HCT116 (cell line): Measurements from ENCODE around the gene FHIT. TPM values are rescaled to one million over a fixed set of nuclear protein-coding genes. Genes with fewer than 3 reads are reported as not detected.

Source experiments
- ATAC-seq: fragments of 200-7000 bp; cut with Tn5 transposase; 2 replicates; pipeline ENCODE4 v1.9.1; 2020; ENCODE audit warnings: mild to moderate bottlenecking, moderate library complexity
- BruUV-seq: library from RNA; stranded (reverse); fragments of 400-500 nt; replicated peaks from 2 replicates; lab custom pipeline; 2021; lab: Mats Ljungman, UMichigan
- CTCF ChIA-PET: fragments of 300-600 bp; sonication (Branson Sonifier 250); formaldehyde crosslinking; loops from one replicate; lab custom pipeline; 2021; ENCODE audit warnings: antibody characterized with exemption; lab: Charles Lee
- POLR2A ChIA-PET: fragments of 300-600, 350-600 bp; sonication (Branson Sonifier 250); formaldehyde crosslinking; loops from one replicate; lab custom pipeline; 2021; ENCODE audit warnings: antibody characterized with exemption; lab: Charles Lee
- RAD21 ChIA-PET, 2 experiments: fragments of 300-600 bp; sonication (Branson Sonifier 250); formaldehyde crosslinking; loops; one replicate each; lab custom pipeline; 2023; ENCODE audit warnings: low total read pairs in 2 of 2; ENCODE audit not compliant: uncharacterized antibody in 2 of 2, unreplicated experiment in 2 of 2, low non-redundant PET in 1 of 2; lab: Charles Lee
- DNase-seq: peaks from one replicate; pipeline ENCODE4 v3.0.0-alpha.2; 2010; ENCODE audit warnings: low read depth, low spot score
- H2AFZ ChIP-seq: fragments of 200-600 bp; shearing (Covaris generic), sonication (generic); 2 replicates; pipeline ENCODE4 v1.6.1; 2017; ENCODE audit warnings: low read depth, mixed run types, mixed read lengths, antibody characterized with exemption, low read length; ENCODE audit not compliant: poor library complexity, severe bottlenecking
- H3K27ac ChIP-seq: 2 replicates; pipeline ENCODE4 v1.5.1; 2012; ENCODE audit warnings: low read depth, low read length
- H3K27me3 ChIP-seq: fragments of 200-600 bp; sonication (generic); 2 replicates; pipeline ENCODE4 v1.6.1; 2016; ENCODE audit warnings: mixed run types, low read length, mixed read lengths; ENCODE audit not compliant: insufficient read depth
- H3K36me3 ChIP-seq, 2 experiments: fragments of 200-500 bp in 1 of 2; fragments of 200-600 bp in 1 of 2; sonication (Bioruptor generic) in 1 of 2; sonication (generic) in 1 of 2; 2 replicates each; pipeline versions ENCODE4 v1.5.1 to v1.6.1; 2014 to 2016; ENCODE audit warnings: low read length in 2 of 2, inconsistent platforms in 1 of 2, mixed read lengths in 1 of 2, mixed run types in 1 of 2; ENCODE audit not compliant: insufficient read depth in 2 of 2, control insufficient read depth in 1 of 2
- H3K4me1 ChIP-seq, 2 experiments: fragments of 200-600 bp in 1 of 2; sonication (generic) in 1 of 2; 2 replicates each; pipeline versions ENCODE4 v1.5.1 to v1.6.1; 2012 to 2017; ENCODE audit warnings: low read length in 2 of 2, inconsistent platforms in 1 of 2, mild to moderate bottlenecking in 1 of 2, mixed read lengths in 1 of 2, mixed run types in 1 of 2, moderate library complexity in 1 of 2; ENCODE audit not compliant: insufficient read depth in 2 of 2, control insufficient read depth in 1 of 2
- H3K4me2 ChIP-seq: fragments of 200-600 bp; sonication (generic); 2 replicates; pipeline ENCODE4 v1.6.1; 2017; ENCODE audit warnings: mixed run types, low read length, mixed read lengths
- H3K4me3 ChIP-seq, 2 experiments: fragments of 200-600 bp in 1 of 2; sonication (generic) in 1 of 2; replicated peaks in 1 of 2; 2 replicates each; pipeline ENCODE4 v1.5.1; 2011 to 2016; ENCODE audit warnings: low read length in 2 of 2, control low read depth in 1 of 2, low read depth in 1 of 2, mild to moderate bottlenecking in 1 of 2, mixed read lengths in 1 of 2, mixed run types in 1 of 2
- H3K79me2 ChIP-seq: fragments of 200-600 bp; sonication (generic); 2 replicates; pipeline ENCODE4 v1.6.1; 2017; ENCODE audit warnings: mild to moderate bottlenecking, mixed run types, low read length, moderate library complexity, mixed read lengths; ENCODE audit not compliant: insufficient read depth
- H3K9ac ChIP-seq: fragments of 200-600 bp; sonication (generic); 2 replicates; pipeline ENCODE4 v1.6.1; 2016; ENCODE audit warnings: low read length, mixed read lengths
- H3K9me2 ChIP-seq: fragments of 200-600 bp; sonication (generic), shearing (Covaris generic); 2 replicates; pipeline ENCODE4 v1.6.1; 2017; ENCODE audit warnings: mixed run types, mild to moderate bottlenecking, moderate library complexity; ENCODE audit not compliant: insufficient read depth
- H3K9me3 ChIP-seq, 2 experiments: fragments of 200-500 bp in 1 of 2; fragments of 200-600 bp in 1 of 2; sonication (Bioruptor generic) in 1 of 2; sonication (generic) in 1 of 2; 2 replicates each; pipeline ENCODE4 v1.6.1; 2014 to 2017; ENCODE audit warnings: low read length in 2 of 2, mixed read lengths in 2 of 2, inconsistent platforms in 1 of 2, low read depth in 1 of 2, mild to moderate bottlenecking in 1 of 2, mixed run types in 1 of 2, moderate library complexity in 1 of 2; ENCODE audit not compliant: control insufficient read depth in 1 of 2, insufficient read depth in 1 of 2
- H4K20me1 ChIP-seq: fragments of 200-600 bp; sonication (generic), shearing (Covaris generic); 2 replicates; pipeline ENCODE4 v1.6.1; 2017; ENCODE audit warnings: mixed run types, mild to moderate bottlenecking, moderate library complexity; ENCODE audit not compliant: insufficient read depth
- CEBPB ChIP-seq: IDR thresholded peaks from 2 replicates; pipeline ENCODE4 v1.6.1; 2012; ENCODE audit warnings: low read depth
- ELF1 ChIP-seq: IDR thresholded peaks from 2 replicates; pipeline ENCODE4 v1.6.1; 2012; ENCODE audit warnings: low read depth, borderline replicate concordance
- EZH2 ChIP-seq: fragments of 200-600 bp; sonication (generic); IDR thresholded peaks from 2 replicates; pipeline ENCODE4 v1.6.1; 2017; ENCODE audit warnings: antibody characterized with exemption, mixed run types
- EZH2phosphoT487 ChIP-seq: fragments of 200-600 bp; IDR thresholded peaks from 2 replicates; pipeline ENCODE4 v1.6.1; 2018; ENCODE audit warnings: antibody characterized with exemption, borderline replicate concordance
- FOSL1 ChIP-seq: IDR thresholded peaks from 2 replicates; pipeline ENCODE4 v1.6.1; 2012; ENCODE audit warnings: low read depth
- POLR2A ChIP-seq: IDR thresholded peaks from 2 replicates; pipeline ENCODE4 v1.7.0; 2011; ENCODE audit warnings: borderline replicate concordance; ENCODE audit not compliant: insufficient read depth, insufficient read length; ENCODE audit errors: extremely low read depth
- POLR2AphosphoS5 ChIP-seq: IDR thresholded peaks from 2 replicates; pipeline ENCODE4 v1.6.1; 2011; ENCODE audit warnings: mild to moderate bottlenecking, low read depth, low read length, moderate library complexity
- RAD21 ChIP-seq: IDR thresholded peaks from 2 replicates; pipeline ENCODE4 v1.6.1; 2012; ENCODE audit warnings: low read depth, mild to moderate bottlenecking
- SIN3A ChIP-seq: IDR thresholded peaks from 2 replicates; pipeline ENCODE4 v1.6.1; 2012; ENCODE audit warnings: low read depth
- SP1 ChIP-seq: IDR thresholded peaks from 2 replicates; pipeline ENCODE4 v1.6.1; 2012; ENCODE audit warnings: low read depth
- SRF ChIP-seq: IDR thresholded peaks from 2 replicates; pipeline ENCODE4 v1.6.1; 2012; ENCODE audit warnings: low read depth
- TCF7L2 ChIP-seq: IDR thresholded peaks from 2 replicates; pipeline ENCODE4 v1.7.0; 2011; ENCODE audit warnings: borderline replicate concordance, inconsistent platforms; ENCODE audit not compliant: insufficient read depth, insufficient read length; ENCODE audit errors: extremely low read depth
- YY1 ChIP-seq: IDR thresholded peaks from 2 replicates; pipeline ENCODE4 v1.6.1; 2011; ENCODE audit warnings: low read length, low read depth, moderate library complexity, mild to moderate bottlenecking; ENCODE audit not compliant: insufficient replicate concordance; ENCODE audit errors: extremely low read depth
- ZFX ChIP-seq: fragments of 450-650 bp; IDR thresholded peaks from 2 replicates; pipeline ENCODE4 v1.6.1; 2017
- ZNF274 ChIP-seq: fragments of 200-500 bp; sonication (Bioruptor generic); IDR thresholded peaks from 2 replicates; pipeline ENCODE4 v1.6.1; 2014; ENCODE audit warnings: mild to moderate bottlenecking, low read depth, low read length, inconsistent platforms
- intact Hi-C: fragments of 100-400 bp; cut with micrococcal nuclease; formaldehyde crosslinking; loops from 2 replicates; pipeline ENCODE4 v1.10.0; 2022
- total RNA-seq: library from RNA; stranded (reverse); gene quantifications from one replicate; pipeline ENCODE4 v1.2.1, GENCODE V29; 2021; ENCODE audit not compliant: unreplicated experiment
- TF ChIP-seq, protein P1 (sequence below): IDR thresholded peaks from 2 replicates; pipeline ENCODE4 v1.6.1; 2012
- TF ChIP-seq, protein P2 (sequence below), 3 experiments: fragments of 200-600 bp in 1 of 3; sonication (generic) in 1 of 3; IDR thresholded peaks in 2 of 3; conservative IDR thresholded peaks in 1 of 3; 2 replicates each; pipeline ENCODE4 v1.5.1; 2012 to 2017; ENCODE audit warnings: low read depth in 2 of 3, low read length in 2 of 3, antibody characterized with exemption in 1 of 3, borderline replicate concordance in 1 of 3, control low read depth in 1 of 3, mild to moderate bottlenecking in 1 of 3, mixed read lengths in 1 of 3, mixed run types in 1 of 3, moderate library complexity in 1 of 3; ENCODE audit not compliant: insufficient read depth in 1 of 3
- TF ChIP-seq, protein P3 (sequence below): IDR thresholded peaks from 2 replicates; pipeline ENCODE4 v1.6.1; 2011; ENCODE audit warnings: mild to moderate bottlenecking, low read length, moderate library complexity; ENCODE audit not compliant: insufficient replicate concordance; ENCODE audit errors: extremely low read depth
- TF ChIP-seq, protein P4 (sequence below): IDR thresholded peaks from 2 replicates; pipeline ENCODE4 v1.6.1; 2012; ENCODE audit warnings: low read depth

FHIT gene
- total RNA-seq, 1 experiment from 2014 or later = 20.1 TPM

DNA sequence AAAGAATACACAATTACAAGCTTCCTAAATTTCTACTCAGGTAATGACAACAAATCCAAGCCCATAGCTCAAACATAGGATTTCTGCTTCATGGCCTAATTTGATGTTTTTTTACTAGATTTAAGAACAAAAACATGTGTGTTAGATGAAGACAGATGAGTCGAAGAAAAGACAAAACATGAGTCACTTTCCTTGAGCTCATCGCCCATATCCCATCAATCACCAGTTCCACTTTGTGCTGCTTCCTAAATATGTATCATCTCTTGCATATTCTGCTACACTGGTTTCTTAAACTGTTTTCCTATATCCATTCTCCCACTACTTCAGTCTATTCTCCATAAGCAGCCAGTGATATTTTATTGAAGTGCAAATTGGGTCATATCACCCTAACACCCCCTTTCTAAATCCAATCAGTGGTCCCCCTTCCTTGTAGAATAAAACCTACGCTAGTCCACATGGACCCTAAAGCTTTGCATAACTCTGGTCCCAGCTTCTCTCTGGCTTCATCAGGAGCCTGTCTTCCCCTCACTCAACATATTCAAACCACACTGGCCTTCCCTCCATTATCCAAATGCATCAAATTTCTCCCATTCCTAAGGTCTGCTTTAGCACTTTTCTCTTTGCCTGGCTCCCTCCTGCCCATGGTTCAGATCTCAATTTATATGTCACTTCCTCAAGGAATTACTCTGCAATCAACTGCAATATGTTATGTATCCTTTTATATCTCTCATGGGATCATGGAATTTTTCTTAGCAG lies 1033.9 kb downstream of the FHIT start:
- no TSS peak for BruUV-seq
- DNase-seq (no peak), ATAC-seq (no peak)
- ChIA-PET POLR2A (no interaction called here), CTCF (no interaction called here), RAD21 (no interaction called here)
- H3K9me3 ChIP-seq = no peaks in the 10 kb centered on the region
- H3K9me2 ChIP-seq = no peaks in the 10 kb centered on the region
- H3K36me3 ChIP-seq = no peaks in the 10 kb centered on the region
- no peak overlapping the region for H3K4me2 ChIP-seq
- no peaks in the 10 kb centered on the region for H4K20me1 ChIP-seq
- intact Hi-C loops = no loop called here
- H2AFZ ChIP-seq = no peak overlapping the region
- H3K9ac ChIP-seq = no peak overlapping the region
- H3K4me1 ChIP-seq = no peaks in the 10 kb centered on the region
- no peak overlapping the region for H3K4me3 ChIP-seq
- no peak overlapping the region for H3K27ac ChIP-seq
- H3K27me3 ChIP-seq = no peaks in the 10 kb centered on the region
- H3K79me2 ChIP-seq = no peaks in the 10 kb centered on the region
- no peak for TF ChIP-seq ELF1
- TF ChIP-seq ZFX = no peak
- TF ChIP-seq SIN3A = no peak
- TF ChIP-seq, protein P1, sequence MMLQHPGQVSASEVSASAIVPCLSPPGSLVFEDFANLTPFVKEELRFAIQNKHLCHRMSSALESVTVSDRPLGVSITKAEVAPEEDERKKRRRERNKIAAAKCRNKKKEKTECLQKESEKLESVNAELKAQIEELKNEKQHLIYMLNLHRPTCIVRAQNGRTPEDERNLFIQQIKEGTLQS = no peak
- no peak for TF ChIP-seq EZH2
- TF ChIP-seq YY1 = no peak
- TF ChIP-seq ZNF274 = no peak
- no peak for TF ChIP-seq EZH2phosphoT487
- no peak for TF ChIP-seq TCF7L2
- TF ChIP-seq POLR2AphosphoS5 = no peak
- TF ChIP-seq POLR2A = no peak
- TF ChIP-seq FOSL1 = no peak
- no peak for TF ChIP-seq SP1
- TF ChIP-seq SRF = no peak
- no peak for TF ChIP-seq RAD21
- TF ChIP-seq, protein P2, sequence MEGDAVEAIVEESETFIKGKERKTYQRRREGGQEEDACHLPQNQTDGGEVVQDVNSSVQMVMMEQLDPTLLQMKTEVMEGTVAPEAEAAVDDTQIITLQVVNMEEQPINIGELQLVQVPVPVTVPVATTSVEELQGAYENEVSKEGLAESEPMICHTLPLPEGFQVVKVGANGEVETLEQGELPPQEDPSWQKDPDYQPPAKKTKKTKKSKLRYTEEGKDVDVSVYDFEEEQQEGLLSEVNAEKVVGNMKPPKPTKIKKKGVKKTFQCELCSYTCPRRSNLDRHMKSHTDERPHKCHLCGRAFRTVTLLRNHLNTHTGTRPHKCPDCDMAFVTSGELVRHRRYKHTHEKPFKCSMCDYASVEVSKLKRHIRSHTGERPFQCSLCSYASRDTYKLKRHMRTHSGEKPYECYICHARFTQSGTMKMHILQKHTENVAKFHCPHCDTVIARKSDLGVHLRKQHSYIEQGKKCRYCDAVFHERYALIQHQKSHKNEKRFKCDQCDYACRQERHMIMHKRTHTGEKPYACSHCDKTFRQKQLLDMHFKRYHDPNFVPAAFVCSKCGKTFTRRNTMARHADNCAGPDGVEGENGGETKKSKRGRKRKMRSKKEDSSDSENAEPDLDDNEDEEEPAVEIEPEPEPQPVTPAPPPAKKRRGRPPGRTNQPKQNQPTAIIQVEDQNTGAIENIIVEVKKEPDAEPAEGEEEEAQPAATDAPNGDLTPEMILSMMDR (IDR thresholded peaks at IDR 0.05 in 2 of 3, conservative IDR thresholded peaks at IDR 0.05 in 1 of 3; ENCODE audit: borderline replicate concordance in 1 of 3, insufficient read depth in 1 of 3, low read depth in 2 of 3, low read length in 2 of 3) = no peak
- no peak for TF ChIP-seq CEBPB
- TF ChIP-seq, protein P3, sequence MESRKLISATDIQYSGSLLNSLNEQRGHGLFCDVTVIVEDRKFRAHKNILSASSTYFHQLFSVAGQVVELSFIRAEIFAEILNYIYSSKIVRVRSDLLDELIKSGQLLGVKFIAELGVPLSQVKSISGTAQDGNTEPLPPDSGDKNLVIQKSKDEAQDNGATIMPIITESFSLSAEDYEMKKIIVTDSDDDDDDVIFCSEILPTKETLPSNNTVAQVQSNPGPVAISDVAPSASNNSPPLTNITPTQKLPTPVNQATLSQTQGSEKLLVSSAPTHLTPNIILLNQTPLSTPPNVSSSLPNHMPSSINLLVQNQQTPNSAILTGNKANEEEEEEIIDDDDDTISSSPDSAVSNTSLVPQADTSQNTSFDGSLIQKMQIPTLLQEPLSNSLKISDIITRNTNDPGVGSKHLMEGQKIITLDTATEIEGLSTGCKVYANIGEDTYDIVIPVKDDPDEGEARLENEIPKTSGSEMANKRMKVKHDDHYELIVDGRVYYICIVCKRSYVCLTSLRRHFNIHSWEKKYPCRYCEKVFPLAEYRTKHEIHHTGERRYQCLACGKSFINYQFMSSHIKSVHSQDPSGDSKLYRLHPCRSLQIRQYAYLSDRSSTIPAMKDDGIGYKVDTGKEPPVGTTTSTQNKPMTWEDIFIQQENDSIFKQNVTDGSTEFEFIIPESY = no peak
- TF ChIP-seq, protein P4, sequence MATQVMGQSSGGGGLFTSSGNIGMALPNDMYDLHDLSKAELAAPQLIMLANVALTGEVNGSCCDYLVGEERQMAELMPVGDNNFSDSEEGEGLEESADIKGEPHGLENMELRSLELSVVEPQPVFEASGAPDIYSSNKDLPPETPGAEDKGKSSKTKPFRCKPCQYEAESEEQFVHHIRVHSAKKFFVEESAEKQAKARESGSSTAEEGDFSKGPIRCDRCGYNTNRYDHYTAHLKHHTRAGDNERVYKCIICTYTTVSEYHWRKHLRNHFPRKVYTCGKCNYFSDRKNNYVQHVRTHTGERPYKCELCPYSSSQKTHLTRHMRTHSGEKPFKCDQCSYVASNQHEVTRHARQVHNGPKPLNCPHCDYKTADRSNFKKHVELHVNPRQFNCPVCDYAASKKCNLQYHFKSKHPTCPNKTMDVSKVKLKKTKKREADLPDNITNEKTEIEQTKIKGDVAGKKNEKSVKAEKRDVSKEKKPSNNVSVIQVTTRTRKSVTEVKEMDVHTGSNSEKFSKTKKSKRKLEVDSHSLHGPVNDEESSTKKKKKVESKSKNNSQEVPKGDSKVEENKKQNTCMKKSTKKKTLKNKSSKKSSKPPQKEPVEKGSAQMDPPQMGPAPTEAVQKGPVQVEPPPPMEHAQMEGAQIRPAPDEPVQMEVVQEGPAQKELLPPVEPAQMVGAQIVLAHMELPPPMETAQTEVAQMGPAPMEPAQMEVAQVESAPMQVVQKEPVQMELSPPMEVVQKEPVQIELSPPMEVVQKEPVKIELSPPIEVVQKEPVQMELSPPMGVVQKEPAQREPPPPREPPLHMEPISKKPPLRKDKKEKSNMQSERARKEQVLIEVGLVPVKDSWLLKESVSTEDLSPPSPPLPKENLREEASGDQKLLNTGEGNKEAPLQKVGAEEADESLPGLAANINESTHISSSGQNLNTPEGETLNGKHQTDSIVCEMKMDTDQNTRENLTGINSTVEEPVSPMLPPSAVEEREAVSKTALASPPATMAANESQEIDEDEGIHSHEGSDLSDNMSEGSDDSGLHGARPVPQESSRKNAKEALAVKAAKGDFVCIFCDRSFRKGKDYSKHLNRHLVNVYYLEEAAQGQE = no peak
- TF ChIP-seq, all 23 proteins: peak for 0
